Erythroblast (primary cell): ENCODE results near the gene RLF.

ENCODE experiments used
- GATA1 ChIP-seq: IDR thresholded peaks from 2 replicates; pipeline ENCODE4 v1.6.1; 2011; ENCODE audit warnings: low read depth, mild to moderate bottlenecking, control low read depth, low read length, moderate library complexity
- POLR2A ChIP-seq: IDR thresholded peaks from 2 replicates; pipeline ENCODE4 v1.6.1; 2011; ENCODE audit warnings: mild to moderate bottlenecking, low read length

GRCh38 chr1:40122855-40123254, 38.3 kb upstream of the RLF start:
- TF ChIP-seq POLR2A = no peak
- no peak for TF ChIP-seq GATA1
